H1 (cell line): Measurements from ENCODE around the gene APEH. TPM values are rescaled to one million over a fixed set of nuclear protein-coding genes. Genes with fewer than 3 reads are reported as not detected.

Experiments used
- CTCF ChIA-PET: fragments of 300-600 bp; sonication (Branson Sonifier 250); formaldehyde crosslinking; loops from one replicate; lab custom pipeline; 2021; ENCODE audit not compliant: partially characterized antibody; lab: Charles Lee
- POLR2A ChIA-PET: fragments of 300-600 bp; sonication (Branson Sonifier 250); formaldehyde crosslinking; loops from one replicate; lab custom pipeline; 2021; ENCODE audit warnings: inconsistent platforms; ENCODE audit not compliant: partially characterized antibody; lab: Charles Lee
- DNase-seq, 2 experiments: peaks; one replicate each; pipeline versions ENCODE4 v3.0.0 to v3.0.0-alpha.2; 2010 to 2022; ENCODE audit warnings: low spot score in 2 of 2, low read depth in 1 of 2, mixed read lengths in 1 of 2
- FAIRE-seq: peaks from 2 replicates; lab custom pipeline; 2011; peaks lifted over from hg19 to GRCh38; lab: Jason Lieb, UNC
- H2AFZ ChIP-seq: 2 replicates; pipeline ENCODE4 v1.8.1; 2012; ENCODE audit warnings: low read length, inconsistent platforms
- H2AK5ac ChIP-seq: 2 replicates; pipeline ENCODE4 v1.6.1; 2013; ENCODE audit warnings: low read depth, low read length
- H2BK120ac ChIP-seq: replicated peaks from 2 replicates; pipeline ENCODE3; 2013; ENCODE audit warnings: low read depth, low read length, inconsistent platforms
- H2BK12ac ChIP-seq: 2 replicates; pipeline ENCODE4 v1.6.1; 2013; ENCODE audit warnings: low read depth, low read length
- H2BK15ac ChIP-seq: 2 replicates; pipeline ENCODE4 v1.6.1; 2013; ENCODE audit warnings: low read length
- H2BK20ac ChIP-seq: 2 replicates; pipeline ENCODE4 v1.6.1; 2013; ENCODE audit warnings: low read length
- H2BK5ac ChIP-seq: 2 replicates; pipeline ENCODE4 v1.6.1; 2013; ENCODE audit warnings: low read depth, low read length
- H3K14ac ChIP-seq: 2 replicates; pipeline ENCODE4 v1.6.1; 2013; ENCODE audit warnings: inconsistent platforms; ENCODE audit not compliant: insufficient read length
- H3K18ac ChIP-seq: 2 replicates; pipeline ENCODE4 v1.6.1; 2013; ENCODE audit warnings: low read length; ENCODE audit errors: extremely low read depth
- H3K23ac ChIP-seq: 2 replicates; pipeline ENCODE4 v1.6.1; 2013; ENCODE audit warnings: inconsistent platforms; ENCODE audit not compliant: insufficient read length
- H3K23me2 ChIP-seq: 2 replicates; pipeline ENCODE4 v1.6.1; 2013; ENCODE audit warnings: low read depth, low read length
- H3K27ac ChIP-seq: 2 replicates; pipeline ENCODE4 v1.6.1; 2011; ENCODE audit warnings: low read depth, low read length, inconsistent platforms
- H3K27me3 ChIP-seq, 4 experiments: replicated peaks in 1 of 4; 1 replicate in 1 of 4; 2 replicates in 3 of 4; pipeline versions ENCODE4 v1.6.1 to v1.8.1; 2011 to 2013; ENCODE audit warnings: low read length in 3 of 4, mild to moderate bottlenecking in 3 of 4, inconsistent platforms in 2 of 4, mixed read lengths in 2 of 4, moderate library complexity in 1 of 4; ENCODE audit not compliant: control insufficient read depth in 3 of 4, insufficient read depth in 3 of 4; ENCODE audit errors: extremely low read depth in 1 of 4
- H3K36me3 ChIP-seq, 4 experiments: 2 replicates each; pipeline versions ENCODE4 v1.6.1 to v1.8.1; 2011 to 2013; ENCODE audit warnings: mild to moderate bottlenecking in 4 of 4, low read length in 3 of 4, moderate library complexity in 2 of 4, control low read depth in 1 of 4, inconsistent platforms in 1 of 4; ENCODE audit not compliant: insufficient read depth in 4 of 4, control insufficient read depth in 2 of 4
- H3K4ac ChIP-seq: replicated peaks from 2 replicates; pipeline ENCODE3; 2013; ENCODE audit warnings: low read length, low read depth, mixed read lengths, inconsistent platforms; ENCODE audit not compliant: insufficient read length
- H3K4me1 ChIP-seq, 4 experiments: replicated peaks in 1 of 4; 1 replicate in 1 of 4; 2 replicates in 3 of 4; pipeline versions ENCODE4 v1.6.1 to v1.8.1; 2011 to 2013; ENCODE audit warnings: low read length in 3 of 4, inconsistent platforms in 2 of 4, mixed read lengths in 1 of 4; ENCODE audit not compliant: insufficient read depth in 4 of 4, control insufficient read depth in 3 of 4
- H3K4me2 ChIP-seq, 2 experiments: 2 replicates each; pipeline versions ENCODE4 v1.6.1 to v1.8.1; 2011 to 2013; ENCODE audit warnings: low read depth in 2 of 2, low read length in 2 of 2, control low read depth in 1 of 2, inconsistent platforms in 1 of 2, mild to moderate bottlenecking in 1 of 2; ENCODE audit not compliant: insufficient read depth in 1 of 2
- H3K4me3 ChIP-seq, 4 experiments: fragments of 200-600, 300-600 bp in 1 of 4; sonication (generic), shearing (Covaris generic), sonication (Bioruptor Twin) in 1 of 4; 2 replicates each; pipeline versions ENCODE4 v1.5.1 to v1.8.1; 2011 to 2016; ENCODE audit warnings: low read length in 4 of 4, low read depth in 3 of 4, control low read depth in 2 of 4, inconsistent platforms in 2 of 4, mild to moderate bottlenecking in 2 of 4, mixed read lengths in 1 of 4, moderate library complexity in 1 of 4; ENCODE audit not compliant: insufficient read depth in 2 of 4; ENCODE audit errors: extremely low read depth in 1 of 4
- H3K56ac ChIP-seq: replicated peaks from 2 replicates; pipeline ENCODE3; 2013; ENCODE audit warnings: low read depth, mild to moderate bottlenecking, mixed read lengths, low read length, inconsistent platforms; ENCODE audit not compliant: insufficient read length
- H3K79me1 ChIP-seq: 2 replicates; pipeline ENCODE4 v1.6.1; 2013; ENCODE audit warnings: low read depth, low read length, control low read depth
- H3K79me2 ChIP-seq, 2 experiments: 2 replicates each; pipeline versions ENCODE4 v1.6.1 to v1.8.1; 2012 to 2013; ENCODE audit warnings: low read length in 2 of 2, mild to moderate bottlenecking in 2 of 2, inconsistent platforms in 1 of 2; ENCODE audit not compliant: insufficient read depth in 2 of 2, control insufficient read depth in 1 of 2
- H3K9ac ChIP-seq, 4 experiments: replicated peaks in 1 of 4; 1 replicate in 1 of 4; 2 replicates in 3 of 4; pipeline versions ENCODE4 v1.6.1 to v1.8.1; 2011 to 2013; ENCODE audit warnings: low read depth in 3 of 4, low read length in 3 of 4, control low read depth in 2 of 4, mild to moderate bottlenecking in 2 of 4, moderate library complexity in 2 of 4, inconsistent platforms in 1 of 4; ENCODE audit errors: extremely low read depth in 1 of 4
- H3K9me3 ChIP-seq, 2 experiments: 2 replicates each; pipeline versions ENCODE4 v1.6.1 to v1.8.1; 2012 to 2013; ENCODE audit warnings: mild to moderate bottlenecking in 2 of 2, moderate library complexity in 2 of 2, control low read depth in 1 of 2, inconsistent platforms in 1 of 2, low read depth in 1 of 2, low read length in 1 of 2, mixed read lengths in 1 of 2; ENCODE audit not compliant: insufficient read depth in 2 of 2
- H4K20me1 ChIP-seq, 2 experiments: replicated peaks in 1 of 2; 2 replicates each; pipeline versions ENCODE3 to v1.8.1; 2011 to 2013; ENCODE audit warnings: inconsistent platforms in 2 of 2, low read length in 2 of 2, mild to moderate bottlenecking in 1 of 2; ENCODE audit not compliant: insufficient read depth in 2 of 2, control insufficient read depth in 1 of 2
- H4K5ac ChIP-seq: 2 replicates; pipeline ENCODE4 v1.6.1; 2013; ENCODE audit warnings: low read length, low read depth, mixed read lengths, inconsistent platforms; ENCODE audit not compliant: insufficient read length
- H4K8ac ChIP-seq: 2 replicates; pipeline ENCODE4 v1.8.0; 2013; ENCODE audit warnings: mild to moderate bottlenecking, moderate library complexity, low read length, inconsistent platforms; ENCODE audit not compliant: insufficient read depth; ENCODE audit errors: extremely low read depth
- H4K91ac ChIP-seq: replicated peaks from 2 replicates; pipeline ENCODE3; 2013; ENCODE audit warnings: low read length, mixed read lengths, inconsistent platforms; ENCODE audit not compliant: insufficient read length
- JUND ChIP-seq: IDR thresholded peaks from 2 replicates; pipeline ENCODE4 v1.6.1; 2011; ENCODE audit warnings: mild to moderate bottlenecking, improper control_type of control experiment, low read length
- POLR2AphosphoS5 ChIP-seq: IDR thresholded peaks from 2 replicates; pipeline ENCODE4 v1.6.1; 2011; ENCODE audit warnings: low read depth, low read length
- SIRT6 ChIP-seq: IDR thresholded peaks from one replicate; pipeline ENCODE4 v1.7.1; 2012; ENCODE audit warnings: low read length, inconsistent platforms
- SIX5 ChIP-seq: IDR thresholded peaks from 2 replicates; pipeline ENCODE4 v1.6.1; 2011; ENCODE audit warnings: mild to moderate bottlenecking, low read depth, low read length
- SP1 ChIP-seq: IDR thresholded peaks from 2 replicates; pipeline ENCODE4 v1.6.1; 2011; ENCODE audit warnings: low read depth, low read length
- WGBS, 2 experiments: shearing (Covaris generic) in 1 of 2; methylation state at CpG; one replicate each; pipeline versions ENCODE4 v1.1.6 to v1.1.7; 2013 to 2015; ENCODE audit warnings: low lambda C conversion rate in 2 of 2, mixed read lengths in 2 of 2, inconsistent platforms in 1 of 2, low coverage in 1 of 2, missing lambda C conversion rate in 1 of 2; ENCODE audit not compliant: insufficient replicate concordance in 2 of 2, insufficient coverage in 1 of 2, insufficient read length in 1 of 2; ENCODE audit errors: extremely low coverage in 1 of 2, missing lambda C conversion rate in 1 of 2; 5-methylcytosine and 5-hydroxymethylcytosine counted together
- polyA plus RNA-seq, 7 experiments: library from polyadenylated mRNA; depleted of rRNA in 3 of 7; stranded (reverse) in 5 of 7; unstranded in 2 of 7; fragments of >200 nt in 5 of 7; fragments of 200-250 nt in 2 of 7; gene quantifications; 1 replicate in 5 of 7; 2 replicates in 1 of 7; 4 replicates in 1 of 7; pipeline versions ENCODE4 v1.2.1 to v1.2.3, GENCODE V29; 2011 to 2013; ENCODE audit warnings: missing spikeins in 2 of 7, mixed read lengths in 2 of 7
- total RNA-seq: library from RNA; stranded (reverse); fragmentation: NEBNext Ultra II Directional; extraction: Animal tissue kit (Norgen Biotek cat#: 25700); gene quantifications from 2 replicates; pipeline ENCODE4 v1.2.1, GENCODE V29; 2021

APEH gene
- total and polyA plus RNA-seq, 2 of the 8 experiments (the other 6 are each of a cell fraction or from before 2014, with no cell fraction given): 222 to 260 TPM

DNA sequence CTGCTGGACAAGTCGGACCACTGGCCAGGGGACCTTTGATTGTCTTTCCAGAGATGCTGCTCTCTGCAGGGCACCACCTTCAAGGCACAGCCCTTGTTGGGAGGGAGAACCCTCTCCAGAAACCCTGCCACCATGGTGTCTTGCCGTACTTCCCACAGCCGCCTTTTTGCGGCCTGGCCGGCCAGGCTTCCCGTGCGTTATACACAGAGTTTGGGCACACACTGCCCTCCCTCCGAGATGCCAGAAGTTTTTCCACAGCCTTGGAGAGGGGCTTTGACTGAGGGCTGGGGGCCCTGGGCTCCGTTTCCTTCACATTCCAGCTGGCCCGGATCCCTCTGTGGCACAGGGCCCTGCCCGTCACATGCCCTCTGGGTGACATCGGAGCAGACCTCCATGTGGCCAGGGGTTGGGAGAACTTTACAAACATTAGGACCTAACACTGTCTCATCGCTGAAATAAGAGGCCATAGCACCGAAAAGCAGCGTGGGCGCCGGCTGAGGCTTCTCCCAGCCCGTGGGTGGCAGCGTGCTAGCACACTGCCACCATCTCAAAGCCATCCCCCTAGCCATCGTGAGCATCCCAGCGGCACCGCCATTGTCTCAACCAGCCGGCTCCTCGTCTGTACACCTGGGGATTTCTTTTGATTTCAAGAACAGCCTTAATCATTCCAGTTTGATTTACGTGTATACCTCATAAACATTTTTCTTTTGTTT is 6.3 kb upstream of the APEH start:
- H2BK120ac ChIP-seq: no peak overlapping the region
- no peak overlapping the region for H3K4ac ChIP-seq
- H2BK20ac ChIP-seq: no peak overlapping the region
- H3K9ac ChIP-seq: no peak overlapping the region
- TF ChIP-seq SIRT6 (no peak), SP1 (no peak), SIX5 (no peak), JUND (no peak), POLR2AphosphoS5 (no peak)
- H2AK5ac ChIP-seq: 0 out of 2 replicates have a peak overlapping the region, but pooled peaks have one; percentile 29
- no peak overlapping the region for H3K27ac ChIP-seq
- no peak overlapping the region for H4K8ac ChIP-seq
- no peaks in the 10 kb centered on the region for H3K36me3 ChIP-seq
- H2BK5ac ChIP-seq: peak overlapping the region; percentile 37
- no peak overlapping the region for H2AFZ ChIP-seq
- H3K4me3 ChIP-seq: no peak overlapping the region
- ChIA-PET CTCF (interaction anchor here (1.4 to 1.9 kb wide), 2 partner anchors 120 to 130 kb away, joined by 3 to 5 read pairs; no protein-coding TSS in a partner anchor), POLR2A (interaction anchor here (0.6 to 1.1 kb wide), 2 partner anchors 30 to 449 kb away, joined by 3 read pairs; no protein-coding TSS in a partner anchor)
- H3K27me3 ChIP-seq: no peaks in the 10 kb centered on the region
- 96% methylated on average over 22 of the region's 25 CpGs; no CpG with 5 or more reads in 1 of the 2 experiments for WGBS, 2 experiments
- H3K79me2 ChIP-seq: no peaks in the 10 kb centered on the region
- no peaks in the 10 kb centered on the region for H4K20me1 ChIP-seq
- no peaks in the 10 kb centered on the region for H3K79me1 ChIP-seq
- no peak overlapping the region for H3K56ac ChIP-seq
- peak overlapping the region; percentile 13 for H4K91ac ChIP-seq
- peaks cover 0 to 8% (median 1%) of the 10 kb centered on the region in 4 experiments; a peak in 1 of 7 replicates for H3K4me1 ChIP-seq
- no peak overlapping the region for H2BK12ac ChIP-seq
- FAIRE-seq (no peak), DNase-seq (no peak)
- no peak overlapping the region for H3K4me2 ChIP-seq
- no peak overlapping the region for H2BK15ac ChIP-seq
- H4K5ac ChIP-seq: no peak overlapping the region
- no peak overlapping the region for H3K18ac ChIP-seq
- H3K9me3 ChIP-seq: no peaks in the 10 kb centered on the region
- H3K23ac ChIP-seq: no peak overlapping the region
- H3K14ac ChIP-seq: no peak overlapping the region
- H3K23me2 ChIP-seq: no peaks in the 10 kb centered on the region
